K562 (cell line): ENCODE data around the gene POLA1. TPM values are rescaled to one million over a fixed set of nuclear protein-coding genes. Genes with fewer than 3 reads are reported as not detected.

Source experiments
- ATAC-seq: fragments of 200-7000 bp; cut with Tn5 transposase; 3 replicates; pipeline ENCODE4 v1.9.1; 2020; ENCODE audit warnings: moderate library complexity
- BruUV-seq: library from RNA; stranded (reverse); fragments of 400-500 nt; replicated peaks from 2 replicates; lab custom pipeline; 2021; lab: Mats Ljungman, UMichigan
- CTCF ChIA-PET: fragments of 300-600 bp; formaldehyde crosslinking; extraction: SDS; loops from one replicate; lab custom pipeline; 2021; ENCODE audit warnings: low intra/inter-chr PET ratio; lab: Yijun Ruan, JAX
- POLR2A ChIA-PET: fragments of 300-600, 350-650 bp; sonication (Branson Sonifier 250); formaldehyde crosslinking; extraction: SDS; loops from one replicate; lab custom pipeline; 2021; ENCODE audit warnings: antibody characterized with exemption, inconsistent platforms; lab: Yijun Ruan, JAX
- DNase-seq, 4 experiments: peaks; one replicate each; pipeline versions ENCODE4 v3.0.0 to v3.0.0-alpha.2; 2011 to 2018; ENCODE audit warnings: low spot score in 3 of 4, mixed read lengths in 3 of 4; ENCODE audit errors: extremely low read depth in 1 of 4
- FAIRE-seq: peaks from 2 replicates; lab custom pipeline; 2011; peaks lifted over from hg19 to GRCh38; lab: Jason Lieb, UNC
- H2AFZ ChIP-seq: 2 replicates; pipeline ENCODE4 v1.6.0; 2011; ENCODE audit warnings: low read depth, low read length, control low read depth, inconsistent platforms
- H3K27ac ChIP-seq: fragments of 200-600 bp; 3 replicates; pipeline ENCODE4 v1.8.0; 2011; ENCODE audit warnings: low read depth, mild to moderate bottlenecking, control low read depth, inconsistent platforms, low read length, moderate library complexity, mixed read lengths; ENCODE audit errors: extremely low read depth
- H3K27me3 ChIP-seq, 2 experiments: fragments of 300-600 bp in 1 of 2; 2 replicates in 1 of 2; 3 replicates in 1 of 2; pipeline versions ENCODE4 v1.6.0 to v1.8.0; 2011; ENCODE audit warnings: inconsistent platforms in 2 of 2, low read length in 2 of 2, mild to moderate bottlenecking in 1 of 2, mixed read lengths in 1 of 2, moderate library complexity in 1 of 2; ENCODE audit not compliant: control insufficient read depth in 2 of 2, insufficient read depth in 2 of 2
- H3K36me3 ChIP-seq: fragments of 300-600 bp; 3 replicates; pipeline ENCODE4 v1.8.0; 2011; ENCODE audit warnings: mild to moderate bottlenecking, low read length, inconsistent platforms; ENCODE audit not compliant: control insufficient read depth, insufficient read depth
- H3K4me1 ChIP-seq, 2 experiments: fragments of 200-600 bp in 1 of 2; replicated peaks in 1 of 2; 2 replicates in 1 of 2; 3 replicates in 1 of 2; pipeline versions ENCODE4 v1.5.1 to v1.8.0; 2011; ENCODE audit warnings: inconsistent platforms in 2 of 2, low read length in 2 of 2, mild to moderate bottlenecking in 1 of 2, mixed read lengths in 1 of 2, moderate library complexity in 1 of 2; ENCODE audit not compliant: control insufficient read depth in 2 of 2, insufficient read depth in 2 of 2
- H3K4me2 ChIP-seq: 2 replicates; pipeline ENCODE4 v1.6.1; 2011; ENCODE audit warnings: low read length, control low read depth, inconsistent platforms, mixed read lengths; ENCODE audit not compliant: insufficient read depth
- H3K4me3 ChIP-seq: fragments of 200-600 bp; sonication (generic), shearing (Covaris generic); 2 replicates; pipeline ENCODE4 v1.5.1; 2016; ENCODE audit warnings: control low read depth, inconsistent platforms
- H3K79me2 ChIP-seq: fragments of 200-600 bp; 3 replicates; pipeline ENCODE4 v1.8.0; 2011; ENCODE audit warnings: low read length, inconsistent platforms; ENCODE audit not compliant: control insufficient read depth, insufficient read depth
- H3K9ac ChIP-seq, 2 experiments: 2 replicates each; pipeline versions ENCODE4 v1.6.0 to v1.6.1; 2011; ENCODE audit warnings: low read depth in 2 of 2, low read length in 2 of 2, control low read depth in 1 of 2, inconsistent platforms in 1 of 2, mild to moderate bottlenecking in 1 of 2, mixed read lengths in 1 of 2; ENCODE audit not compliant: insufficient read depth in 1 of 2
- H3K9me1 ChIP-seq: one replicate; pipeline ENCODE4 v1.6.0; 2011; ENCODE audit warnings: inconsistent platforms, mild to moderate bottlenecking, low read length, moderate library complexity; ENCODE audit not compliant: control insufficient read depth, insufficient read depth
- H3K9me3 ChIP-seq: replicated peaks from 2 replicates; pipeline ENCODE4 v1.5.1; 2011; ENCODE audit warnings: low read depth, low read length, inconsistent platforms; ENCODE audit not compliant: control insufficient read depth, insufficient read depth
- H4K20me1 ChIP-seq: replicated peaks from 2 replicates; pipeline ENCODE4 v1.6.1; 2011; ENCODE audit warnings: low read length, inconsistent platforms, mixed read lengths; ENCODE audit not compliant: control insufficient read depth, insufficient read depth
- HNRNPK ChIP-seq: fragments of 200-400 bp; formaldehyde crosslinking; IDR thresholded peaks from one replicate; pipeline ENCODE4 v1.6.1; 2018; ENCODE audit warnings: mild to moderate bottlenecking, low read depth, low read length; ENCODE audit not compliant: poor library complexity, severe bottlenecking
- SP2 ChIP-seq: IDR thresholded peaks from 2 replicates; pipeline ENCODE4 v1.6.1; 2011; ENCODE audit warnings: mild to moderate bottlenecking, low read depth, low read length, moderate library complexity; ENCODE audit not compliant: poor library complexity, severe bottlenecking; ENCODE audit errors: extremely low read depth
- TCF7L2 ChIP-seq: fragments of 150-350 bp; IDR thresholded peaks from 2 replicates; pipeline ENCODE4 v1.6.1; 2016; ENCODE audit warnings: low read depth, mild to moderate bottlenecking, low read length, moderate library complexity
- ZNF436 ChIP-seq: fragments of 250-450, 450-650 bp; sonication (Bioruptor Pico); formaldehyde crosslinking; IDR thresholded peaks from 2 replicates; pipeline ENCODE4 v1.7.0; 2020; ENCODE audit warnings: mild to moderate bottlenecking
- WGBS: fragments of 100-300 bp; shearing (Covaris generic); methylation state at CpG from one replicate; pipeline ENCODE4 v1.1.6; 2016; ENCODE audit warnings: low coverage, mixed read lengths; ENCODE audit not compliant: insufficient coverage; ENCODE audit errors: missing lambda C conversion rate; 5-methylcytosine and 5-hydroxymethylcytosine counted together
- in situ Hi-C: fragments of 300-500 bp; cut with MboI; formaldehyde crosslinking; loops from 4 replicates; pipeline ENCODE4 v1.15.0; 2018; ENCODE audit warnings: inconsistent platforms, mixed read lengths
- intact Hi-C: fragments of 100-400 bp; cut with micrococcal nuclease; formaldehyde crosslinking; loops from 2 replicates; pipeline ENCODE4 v1.14.2; 2022
- polyA plus RNA-seq, 8 experiments: library from polyadenylated mRNA; depleted of rRNA in 4 of 8; stranded (reverse) in 5 of 8; unstranded in 3 of 8; fragments of >200 nt; fragmentation: Nextera tagmentation in 2 of 8; fragmentation: Illumina TruSeq in 1 of 8; extraction: Ambion mirVana in 2 of 8; extraction: Trizol in 1 of 8; gene quantifications; 2 replicates each; pipeline versions ENCODE4 v1.2.1 to v1.2.3, GENCODE V29; 2011 to 2014; ENCODE audit warnings: inconsistent platforms in 1 of 8, missing spikeins in 1 of 8
- total RNA-seq, 7 experiments: library from RNA; depleted of rRNA in 6 of 7; stranded (reverse); fragments of >200 nt in 6 of 7; fragmentation: Illumina TruSeq in 2 of 7; extraction: Trizol in 2 of 7; gene quantifications; 2 replicates each; pipeline versions ENCODE4 v1.2.1 to v1.2.3, GENCODE V29; 2011 to 2021; ENCODE audit warnings: low replicate concordance in 1 of 7

The POLA1 gene
- total and polyA plus RNA-seq, 9 of the 15 experiments (the other 6 are each of a cell fraction or from before 2014, with no cell fraction given) = 8.6 to 48.4 (median 27.4) TPM

- TF ChIP-seq ZNF436 (CRISPR knock-in tag) (no peak), HNRNPK (no peak), TCF7L2 (no peak)
Measured at GRCh38 chrX:24720036-24720435, 26.3 kb downstream of the POLA1 start (continued).

GRCh38 chrX:24728530-24728929, 34.8 kb downstream of the POLA1 start:
- Histone ChIP-seq H3K27me3 (no peaks in the 10 kb centered on the region), H2AFZ (no peak overlapping the region), H3K27ac (no peak overlapping the region), H3K9ac (no peak overlapping the region), H3K4me3 (no peak overlapping the region), H3K4me2 (no peak overlapping the region), H3K9me3 (no peaks in the 10 kb centered on the region), H3K79me2 (no peaks in the 10 kb centered on the region), H4K20me1 (no peaks in the 10 kb centered on the region), H3K4me1 (no peaks in the 10 kb centered on the region), H3K36me3 (peaks cover 84% of the 10 kb centered on the region), H3K9me1 (no peaks in the 10 kb centered on the region)
- in situ Hi-C loops = no loop called here
- no peak for TF ChIP-seq SP2
- DNase-seq = no peak
- FAIRE-seq = no peak
- ChIA-PET POLR2A (interaction anchor here (0.7 to 1.9 kb wide), 2 partner anchors 10 to 13 kb away, joined by 3 to 5 read pairs; no protein-coding TSS in a partner anchor), CTCF (no interaction called here)
- BruUV-seq = no TSS peak
- 97% methylated on average over 3 of the region's 3 CpGs for WGBS
- no peak for ATAC-seq
- intact Hi-C loops = no loop called here
